Measurements from ENCODE around the gene PPP1R3G.

DNA sequence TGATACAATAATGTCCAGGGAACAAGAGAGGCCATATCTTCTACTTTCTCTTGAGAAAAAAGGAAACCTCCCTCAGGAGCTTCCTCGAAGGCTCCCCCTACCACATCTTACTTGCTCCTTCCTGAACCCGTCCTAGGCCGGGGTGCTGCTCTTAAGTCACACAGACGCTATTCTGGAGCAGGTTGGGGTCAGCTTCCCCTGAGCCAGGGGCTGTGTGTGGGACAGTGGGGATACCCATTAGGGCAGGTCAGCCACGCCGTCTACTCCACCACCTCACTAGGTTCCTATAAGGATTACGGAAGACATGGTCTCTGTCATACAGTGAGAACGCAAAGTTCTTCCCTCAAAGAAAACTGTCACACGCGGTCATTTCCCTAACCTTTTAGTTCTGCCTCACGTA lies 8.2 kb upstream of the PPP1R3G start:
- TF ChIP-seq, protein P1, sequence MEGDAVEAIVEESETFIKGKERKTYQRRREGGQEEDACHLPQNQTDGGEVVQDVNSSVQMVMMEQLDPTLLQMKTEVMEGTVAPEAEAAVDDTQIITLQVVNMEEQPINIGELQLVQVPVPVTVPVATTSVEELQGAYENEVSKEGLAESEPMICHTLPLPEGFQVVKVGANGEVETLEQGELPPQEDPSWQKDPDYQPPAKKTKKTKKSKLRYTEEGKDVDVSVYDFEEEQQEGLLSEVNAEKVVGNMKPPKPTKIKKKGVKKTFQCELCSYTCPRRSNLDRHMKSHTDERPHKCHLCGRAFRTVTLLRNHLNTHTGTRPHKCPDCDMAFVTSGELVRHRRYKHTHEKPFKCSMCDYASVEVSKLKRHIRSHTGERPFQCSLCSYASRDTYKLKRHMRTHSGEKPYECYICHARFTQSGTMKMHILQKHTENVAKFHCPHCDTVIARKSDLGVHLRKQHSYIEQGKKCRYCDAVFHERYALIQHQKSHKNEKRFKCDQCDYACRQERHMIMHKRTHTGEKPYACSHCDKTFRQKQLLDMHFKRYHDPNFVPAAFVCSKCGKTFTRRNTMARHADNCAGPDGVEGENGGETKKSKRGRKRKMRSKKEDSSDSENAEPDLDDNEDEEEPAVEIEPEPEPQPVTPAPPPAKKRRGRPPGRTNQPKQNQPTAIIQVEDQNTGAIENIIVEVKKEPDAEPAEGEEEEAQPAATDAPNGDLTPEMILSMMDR (IDR thresholded peaks at IDR 0.05), result no peak
- TF ChIP-seq POLR2A (IDR thresholded peaks at IDR 0.05), result no peak
